H4 (cell line): ENCODE measurements around the gene GLRA3. TPM values are rescaled to one million over a fixed set of nuclear protein-coding genes. Genes with fewer than 3 reads are reported as not detected.

Source experiments
- DNase-seq: peaks from one replicate; pipeline ENCODE4 v3.0.0-alpha.2; 2015; ENCODE audit warnings: low spot score
- total RNA-seq: library from RNA; depleted of rRNA; stranded (reverse); fragments of >200 nt; shearing (Covaris generic); gene quantifications from 2 replicates; pipeline ENCODE4 v1.2.3, GENCODE V29; 2014; rRNA removed

The GLRA3 gene
- total RNA-seq, 1 experiment from 2014 or later, result not detected

- no peak for DNase-seq
Observed at GRCh38 chr4:174596513-174596912, 232.5 kb downstream of the GLRA3 start.

- DNase-seq, result no peak
Observed at GRCh38 chr4:174595141-174595929, 233.7 kb downstream of the GLRA3 start.

GRCh38 chr4:174593701-174594100 is 235.3 kb downstream of the GLRA3 start:
- no peak for DNase-seq

DNA sequence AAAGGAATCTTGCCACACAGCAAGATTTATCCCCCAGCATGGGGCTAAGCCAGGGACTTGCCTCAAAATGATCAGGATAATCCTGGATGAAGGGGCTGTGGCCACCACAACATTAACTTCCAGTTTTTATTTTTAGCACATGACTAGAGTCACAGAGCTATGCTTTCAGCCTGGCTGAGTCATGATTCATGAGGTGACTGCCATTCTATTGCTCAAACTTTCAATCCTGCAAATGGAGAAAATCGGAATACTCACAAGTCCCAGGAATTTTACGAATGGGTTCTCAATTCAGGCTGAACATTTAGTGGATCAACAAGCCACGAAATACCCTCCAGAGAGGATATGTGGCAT is 236.1 kb downstream of the GLRA3 start:
- DNase-seq, result peak; percentile 49

DNA sequence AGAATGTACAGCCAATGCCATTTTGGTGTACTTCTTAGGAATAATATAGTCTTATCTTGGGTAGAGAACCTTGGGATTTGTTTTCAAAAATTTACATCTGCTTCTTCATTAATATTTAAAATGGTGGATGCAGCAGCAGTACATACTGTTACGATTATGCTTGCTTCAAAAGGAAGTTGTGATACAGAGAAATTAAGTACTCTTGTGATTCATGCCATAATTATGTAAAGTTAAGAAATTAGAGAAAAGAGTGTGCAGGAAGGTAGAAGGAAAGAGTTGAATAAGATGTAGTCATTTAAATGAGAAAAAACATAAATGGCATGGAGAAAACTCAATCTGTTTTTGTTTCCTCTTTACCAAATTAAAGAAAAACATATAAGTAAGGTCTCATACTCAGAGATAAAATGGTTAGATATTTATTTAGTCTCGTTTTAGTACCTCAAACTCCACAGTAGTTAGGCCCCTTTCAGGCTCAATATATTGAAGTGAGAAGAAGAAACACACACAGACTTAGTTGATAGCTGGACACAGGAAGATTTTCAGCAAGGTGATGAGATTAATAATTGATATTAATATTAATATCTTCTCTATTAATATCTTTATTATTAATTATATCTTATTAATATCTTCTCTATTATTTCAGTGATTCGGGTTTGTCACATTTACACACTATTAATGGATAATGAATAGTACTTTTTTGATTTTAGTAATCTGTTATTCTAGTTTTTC is 236.6 kb downstream of the GLRA3 start:
- DNase-seq, result no peak

DNA sequence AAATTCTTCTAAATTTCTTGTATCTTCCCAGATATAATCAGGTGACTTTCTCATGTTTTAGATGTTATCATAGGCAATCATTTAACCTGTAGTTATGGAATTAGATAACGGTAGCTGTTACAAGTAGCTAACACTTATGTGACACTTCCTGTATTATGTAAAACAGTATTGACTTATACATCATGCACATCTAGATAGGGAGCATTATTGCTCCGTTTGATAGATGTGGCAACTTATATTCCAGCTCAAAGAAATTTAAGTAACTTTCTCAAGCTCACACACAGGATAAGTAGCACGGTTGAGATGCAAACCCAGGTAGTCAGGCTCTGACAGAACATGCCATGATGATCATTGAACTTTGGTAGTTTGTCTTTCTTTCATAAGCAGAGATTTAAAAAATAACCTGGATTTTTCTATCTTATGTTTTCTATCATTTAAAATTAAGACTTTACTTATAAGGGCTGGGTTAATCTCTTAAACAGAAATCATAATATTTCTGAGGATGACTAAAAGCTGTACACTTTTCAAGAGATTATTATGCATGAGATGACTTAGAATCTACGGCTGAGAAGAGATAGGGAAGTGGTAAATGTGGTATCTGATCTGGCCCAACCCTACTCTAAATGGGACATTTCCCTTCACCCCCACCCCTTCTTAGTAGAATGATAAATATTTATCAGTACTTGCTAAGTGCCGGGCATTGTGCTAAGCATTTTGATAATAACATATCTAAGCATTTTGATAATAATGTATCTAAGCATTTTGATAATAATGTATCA is 237.6 kb downstream of the GLRA3 start:
- DNase-seq, result no peak

DNA sequence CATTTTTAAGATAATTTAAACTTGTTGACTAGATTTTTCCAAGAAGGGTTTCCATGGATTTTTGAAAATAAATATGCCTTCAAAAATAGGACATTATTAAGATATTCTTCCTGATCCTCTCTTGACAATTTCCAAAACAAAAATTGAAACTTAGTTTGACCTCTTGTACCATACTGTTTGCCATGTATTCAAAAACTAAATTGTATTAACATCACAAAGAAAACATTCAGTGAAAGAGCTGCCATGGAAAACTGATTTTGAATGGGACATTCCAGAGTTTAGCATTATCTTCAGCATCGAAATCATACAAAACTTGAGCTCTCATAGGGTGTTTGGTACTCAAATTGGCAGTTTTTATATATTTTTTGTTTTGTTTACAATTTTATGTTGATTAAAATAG is 238.7 kb downstream of the GLRA3 start:
- DNase-seq, result no peak

Other genes with a start within 250 kb of the GLRA3 start
- not detected in 2 replicates for gene ADAM29, start 89.1 kb upstream of the GLRA3 start, total RNA-seq